Endothelial cell of umbilical vein (primary cell): ENCODE measurements around the gene GPR176. TPM values are rescaled to one million over a fixed set of nuclear protein-coding genes. Genes with fewer than 3 reads are reported as not detected.

ENCODE experiments used
- BruUV-seq: library from RNA; stranded (reverse); fragments of 400-500 nt; replicated peaks from 2 replicates; lab custom pipeline; 2021; lab: Mats Ljungman, UMichigan
- CTCF ChIA-PET: fragments of 300-600, 350-600 bp; sonication (Branson Sonifier 250); formaldehyde crosslinking; loops from one replicate; lab custom pipeline; 2021; ENCODE audit warnings: antibody characterized with exemption, inconsistent platforms; lab: Charles Lee
- POLR2A ChIA-PET: fragments of 300-600, 350-600 bp; sonication (Branson Sonifier 250); formaldehyde crosslinking; loops from one replicate; lab custom pipeline; 2021; ENCODE audit warnings: antibody characterized with exemption, inconsistent platforms; lab: Charles Lee
- DNase-seq: peaks from one replicate; pipeline ENCODE4 v3.0.0-alpha.2; 2011; ENCODE audit warnings: low read depth, low spot score
- FAIRE-seq: peaks from 2 replicates; lab custom pipeline; 2011; peaks lifted over from hg19 to GRCh38; lab: Jason Lieb, UNC
- H2AFZ ChIP-seq: 2 replicates; pipeline ENCODE4 v1.6.0; 2012; ENCODE audit warnings: low read depth, low read length, control low read depth, inconsistent platforms
- H3K27ac ChIP-seq: 2 replicates; pipeline ENCODE4 v1.5.1; 2011; ENCODE audit warnings: low read depth, mild to moderate bottlenecking, control low read depth, low read length, moderate library complexity; ENCODE audit not compliant: insufficient read depth
- H3K27me3 ChIP-seq, 2 experiments: 2 replicates each; pipeline versions ENCODE4 v1.6.0 to v1.6.1; 2011; ENCODE audit warnings: low read length in 2 of 2, mixed read lengths in 1 of 2; ENCODE audit not compliant: control insufficient read depth in 2 of 2, insufficient read depth in 2 of 2
- H3K36me3 ChIP-seq, 2 experiments: 2 replicates in 1 of 2; 3 replicates in 1 of 2; pipeline ENCODE4 v1.5.1; 2011; ENCODE audit warnings: low read length in 2 of 2, mild to moderate bottlenecking in 1 of 2, moderate library complexity in 1 of 2; ENCODE audit not compliant: control insufficient read depth in 2 of 2, insufficient read depth in 2 of 2; ENCODE audit errors: extremely low read depth in 1 of 2
- H3K4me1 ChIP-seq: 3 replicates; pipeline ENCODE4 v1.5.1; 2011; ENCODE audit warnings: mild to moderate bottlenecking, low read length; ENCODE audit not compliant: control insufficient read depth, insufficient read depth; ENCODE audit errors: extremely low read depth
- H3K4me2 ChIP-seq: 2 replicates; pipeline ENCODE4 v1.6.1; 2011; ENCODE audit warnings: low read length, control low read depth, mixed read lengths; ENCODE audit not compliant: insufficient read depth
- H3K4me3 ChIP-seq, 3 experiments: fragments of 200-600 bp in 1 of 3; sonication (generic), shearing (Covaris generic) in 1 of 3; replicated peaks in 1 of 3; 2 replicates each; pipeline ENCODE4 v1.5.1; 2011 to 2016; ENCODE audit warnings: control low read depth in 3 of 3, low read length in 3 of 3, mild to moderate bottlenecking in 2 of 3, inconsistent platforms in 1 of 3, low read depth in 1 of 3, moderate library complexity in 1 of 3; ENCODE audit not compliant: insufficient read depth in 1 of 3
- H3K79me2 ChIP-seq: 2 replicates; pipeline ENCODE4 v1.6.0; 2012; ENCODE audit warnings: low read length, inconsistent platforms; ENCODE audit not compliant: control insufficient read depth, insufficient read depth
- H3K9ac ChIP-seq: replicated peaks from 2 replicates; pipeline ENCODE3; 2011; ENCODE audit warnings: low read length, control low read depth; ENCODE audit not compliant: insufficient read depth; ENCODE audit errors: extremely low read depth
- H3K9me1 ChIP-seq: replicated peaks from 3 replicates; pipeline ENCODE4 v1.6.0; 2011; ENCODE audit warnings: mild to moderate bottlenecking, low read length; ENCODE audit not compliant: control insufficient read depth, insufficient read depth; ENCODE audit errors: extremely low read depth
- H3K9me3 ChIP-seq: replicated peaks from 2 replicates; pipeline ENCODE4 v1.5.1; 2012; ENCODE audit warnings: low read length, inconsistent platforms; ENCODE audit not compliant: control insufficient read depth, insufficient read depth
- H4K20me1 ChIP-seq: replicated peaks from 2 replicates; pipeline ENCODE3; 2011; ENCODE audit warnings: mild to moderate bottlenecking, low read length; ENCODE audit not compliant: control insufficient read depth, insufficient read depth; ENCODE audit errors: extremely low read depth
- EZH2 ChIP-seq: IDR thresholded peaks from 2 replicates; pipeline ENCODE4 v1.6.1; 2012; ENCODE audit warnings: borderline replicate concordance, low read depth, mild to moderate bottlenecking, moderate library complexity, low read length, inconsistent platforms; ENCODE audit not compliant: severe bottlenecking
- FOS ChIP-seq: IDR thresholded peaks from 2 replicates; pipeline ENCODE4 v1.6.1; 2011; ENCODE audit warnings: mild to moderate bottlenecking, low read length, moderate library complexity, borderline replicate concordance; ENCODE audit not compliant: insufficient read depth
- GATA2 ChIP-seq: IDR thresholded peaks from 2 replicates; pipeline ENCODE4 v1.7.0; 2011; ENCODE audit warnings: low read depth, mild to moderate bottlenecking, moderate library complexity, mixed read lengths, low read length; ENCODE audit not compliant: insufficient read length, insufficient read depth
- JUN ChIP-seq: IDR thresholded peaks from 2 replicates; pipeline ENCODE4 v1.6.1; 2011; ENCODE audit warnings: borderline replicate concordance, low read depth; ENCODE audit not compliant: insufficient read length, insufficient read depth
- MYC ChIP-seq: IDR thresholded peaks from one replicate; pipeline ENCODE4 v1.6.1; 2011; ENCODE audit warnings: mild to moderate bottlenecking, low read depth, low read length
- POLR2A ChIP-seq: IDR thresholded peaks from 2 replicates; pipeline ENCODE4 v1.6.1; 2012; ENCODE audit warnings: low read depth, mild to moderate bottlenecking, control low read depth, low read length
- POLR2AphosphoS5 ChIP-seq: IDR thresholded peaks from 2 replicates; pipeline ENCODE4 v1.6.1; 2012; ENCODE audit warnings: low read depth, mild to moderate bottlenecking, control low read depth, low read length, moderate library complexity; ENCODE audit not compliant: insufficient read depth
- dilution Hi-C: fragments of 300-500 bp; cut with MboI; formaldehyde crosslinking; loops from one replicate; pipeline ENCODE4 v1.15.0; 2019; ENCODE audit warnings: low sequenced_read_pairs; ENCODE audit not compliant: extremely low pct_ligation_motif_present
- intact Hi-C: fragments of 100-400 bp; cut with micrococcal nuclease; formaldehyde crosslinking; loops from one replicate; pipeline ENCODE4 v1.10.0; 2022
- polyA plus RNA-seq, 4 experiments: library from polyadenylated mRNA; depleted of rRNA in 3 of 4; stranded (reverse) in 3 of 4; unstranded in 1 of 4; fragments of >200 nt; gene quantifications; 2 replicates each; pipeline versions ENCODE4 v1.2.1 to v1.2.3, GENCODE V29; 2011 to 2012; ENCODE audit warnings: missing spikeins in 1 of 4
- total RNA-seq: library from RNA; stranded (reverse); gene quantifications from 2 replicates; pipeline ENCODE4 v1.2.3, GENCODE V29; 2021
- TF ChIP-seq, protein P1 (sequence below): IDR thresholded peaks from 2 replicates; pipeline ENCODE4 v1.6.1; 2011; ENCODE audit not compliant: insufficient read depth, insufficient read length
- TF ChIP-seq, protein P2 (sequence below), 2 donors: IDR thresholded peaks; 1 replicate in 1 of 2; 2 replicates in 1 of 2; pipeline ENCODE4 v1.5.1; 2011; ENCODE audit warnings: low read length in 2 of 2, mild to moderate bottlenecking in 2 of 2, moderate library complexity in 2 of 2, control low read depth in 1 of 2, inconsistent platforms in 1 of 2, low read depth in 1 of 2; ENCODE audit not compliant: insufficient read depth in 1 of 2; ENCODE audit errors: extremely low read depth in 1 of 2

The GPR176 gene
- total and polyA plus RNA-seq, 2 donors (not counting 3 experiments of a cell fraction or from before 2014, with no cell fraction given) = 35.3 to 68.7 TPM

DNA sequence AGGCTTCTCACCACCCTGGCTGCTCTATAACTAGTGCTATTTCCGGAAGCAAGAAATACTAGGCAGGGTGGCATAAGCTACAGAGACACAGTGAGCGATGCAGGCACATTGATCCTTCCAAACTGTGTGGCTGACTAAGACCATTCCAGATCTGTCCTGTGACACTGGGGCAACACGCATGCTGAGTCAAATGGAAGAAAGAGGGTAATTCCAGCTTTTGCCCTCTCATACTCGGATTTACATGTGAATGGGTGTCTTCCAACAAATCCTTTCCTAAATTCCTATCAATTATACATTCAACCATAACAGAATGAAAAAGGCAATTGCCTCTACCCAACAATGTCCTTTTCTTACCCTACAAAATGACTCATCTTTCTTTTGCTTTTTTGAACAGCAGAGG is 142.6 kb downstream of the GPR176 start:
- no peak overlapping the region for H2AFZ ChIP-seq
- TF ChIP-seq, protein P1, sequence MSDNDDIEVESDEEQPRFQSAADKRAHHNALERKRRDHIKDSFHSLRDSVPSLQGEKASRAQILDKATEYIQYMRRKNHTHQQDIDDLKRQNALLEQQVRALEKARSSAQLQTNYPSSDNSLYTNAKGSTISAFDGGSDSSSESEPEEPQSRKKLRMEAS = no peak
- TF ChIP-seq GATA2 = no peak
- TF ChIP-seq EZH2 = no peak
- TF ChIP-seq POLR2AphosphoS5 = no peak
- TF ChIP-seq, protein P2, sequence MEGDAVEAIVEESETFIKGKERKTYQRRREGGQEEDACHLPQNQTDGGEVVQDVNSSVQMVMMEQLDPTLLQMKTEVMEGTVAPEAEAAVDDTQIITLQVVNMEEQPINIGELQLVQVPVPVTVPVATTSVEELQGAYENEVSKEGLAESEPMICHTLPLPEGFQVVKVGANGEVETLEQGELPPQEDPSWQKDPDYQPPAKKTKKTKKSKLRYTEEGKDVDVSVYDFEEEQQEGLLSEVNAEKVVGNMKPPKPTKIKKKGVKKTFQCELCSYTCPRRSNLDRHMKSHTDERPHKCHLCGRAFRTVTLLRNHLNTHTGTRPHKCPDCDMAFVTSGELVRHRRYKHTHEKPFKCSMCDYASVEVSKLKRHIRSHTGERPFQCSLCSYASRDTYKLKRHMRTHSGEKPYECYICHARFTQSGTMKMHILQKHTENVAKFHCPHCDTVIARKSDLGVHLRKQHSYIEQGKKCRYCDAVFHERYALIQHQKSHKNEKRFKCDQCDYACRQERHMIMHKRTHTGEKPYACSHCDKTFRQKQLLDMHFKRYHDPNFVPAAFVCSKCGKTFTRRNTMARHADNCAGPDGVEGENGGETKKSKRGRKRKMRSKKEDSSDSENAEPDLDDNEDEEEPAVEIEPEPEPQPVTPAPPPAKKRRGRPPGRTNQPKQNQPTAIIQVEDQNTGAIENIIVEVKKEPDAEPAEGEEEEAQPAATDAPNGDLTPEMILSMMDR (IDR thresholded peaks at IDR 0.05; ENCODE audit: extremely low read depth in 1 of 2, insufficient read depth in 1 of 2, low read depth in 1 of 2, low read length in 2 of 2) = no peak
- no peak for TF ChIP-seq POLR2A
- no peak for TF ChIP-seq MYC
- no peak for TF ChIP-seq FOS
- TF ChIP-seq JUN = no peak
- H3K9me1 ChIP-seq = no peaks in the 10 kb centered on the region
- no peak overlapping the region for H3K27ac ChIP-seq
- H3K4me2 ChIP-seq = no peak overlapping the region
- no peaks in the 10 kb centered on the region for H3K36me3 ChIP-seq
- no peaks in the 10 kb centered on the region for H3K79me2 ChIP-seq
- FAIRE-seq = no peak
- no peaks in the 10 kb centered on the region for H3K27me3 ChIP-seq
- CTCF ChIA-PET = interaction anchor here (1.4 kb wide), 1 partner anchor 20 kb away, joined by 10 read pairs; no protein-coding TSS in a partner anchor
- H3K4me1 ChIP-seq = peaks cover 3% of the 10 kb centered on the region
- no peaks in the 10 kb centered on the region for H3K9me3 ChIP-seq
- intact Hi-C loops (no loop called here), dilution Hi-C loops (no loop called here)
- no peak overlapping the region for H3K4me3 ChIP-seq
- DNase-seq = no peak
- H3K9ac ChIP-seq = no peak overlapping the region
- POLR2A ChIA-PET = no interaction called here
- no TSS peak for BruUV-seq
- no peaks in the 10 kb centered on the region for H4K20me1 ChIP-seq
